Measurements from ENCODE around the gene PAX5.

PAX5 gene

DNA sequence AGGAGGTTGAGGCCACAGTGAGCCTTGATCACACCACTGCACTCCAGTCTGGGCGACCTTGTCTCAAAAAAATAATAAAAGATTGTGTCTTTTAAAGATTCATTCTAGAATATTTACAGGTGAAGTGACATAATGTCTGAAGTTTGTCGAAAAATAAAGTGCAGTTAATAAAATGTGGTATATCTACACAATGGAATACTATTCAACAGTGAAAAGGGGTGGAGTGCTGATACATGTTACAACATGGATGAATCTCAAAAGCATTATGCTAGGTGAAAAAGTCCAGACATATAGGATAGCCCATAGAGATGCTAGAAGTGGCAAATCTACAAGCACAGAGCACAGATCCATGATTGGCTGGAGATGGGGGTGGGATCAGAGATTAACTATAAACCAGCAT is 101.9 kb downstream of the PAX5 start:
- DNase-seq (ENCODE audit: low spot score): no peak

DNA sequence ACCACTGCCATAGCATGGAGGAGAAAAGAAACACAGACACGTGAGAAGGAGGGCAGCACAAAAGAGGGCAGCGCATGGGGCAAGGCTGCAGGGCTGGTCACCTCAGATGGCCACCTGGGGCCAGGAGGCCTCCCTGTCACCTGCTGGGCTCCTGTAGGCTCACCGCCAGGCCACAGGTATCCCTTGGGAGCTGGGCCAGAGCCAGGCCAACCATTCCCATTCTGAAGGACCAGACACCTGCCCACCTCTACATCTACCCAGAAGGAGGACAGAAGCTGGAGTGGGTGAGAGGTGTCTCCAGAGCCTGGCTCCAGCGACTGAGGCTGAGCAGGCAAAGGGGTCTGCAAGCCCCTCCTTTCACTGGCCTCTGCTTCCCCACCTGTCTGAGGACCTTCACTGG is 103.1 kb downstream of the PAX5 start:
- DNase-seq (ENCODE audit: low spot score): no peak

DNA sequence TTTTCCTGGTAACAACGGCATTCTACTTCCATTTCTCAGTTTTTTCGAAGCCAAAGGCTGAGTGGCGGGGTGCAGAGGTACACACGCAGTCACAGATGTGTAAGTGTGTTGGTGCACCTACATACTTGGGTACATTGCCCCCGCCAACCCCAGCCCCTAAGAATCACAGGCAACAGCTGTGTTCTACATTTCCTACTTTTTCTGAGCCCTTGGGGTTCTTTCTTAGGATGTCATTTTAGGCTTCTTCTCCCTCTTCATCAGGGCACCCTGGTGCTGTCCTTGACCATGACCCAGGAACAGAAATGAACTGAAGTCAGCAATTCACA is 104.8 kb downstream of the PAX5 start:
- DNase-seq (ENCODE audit: low spot score): no peak

DNA sequence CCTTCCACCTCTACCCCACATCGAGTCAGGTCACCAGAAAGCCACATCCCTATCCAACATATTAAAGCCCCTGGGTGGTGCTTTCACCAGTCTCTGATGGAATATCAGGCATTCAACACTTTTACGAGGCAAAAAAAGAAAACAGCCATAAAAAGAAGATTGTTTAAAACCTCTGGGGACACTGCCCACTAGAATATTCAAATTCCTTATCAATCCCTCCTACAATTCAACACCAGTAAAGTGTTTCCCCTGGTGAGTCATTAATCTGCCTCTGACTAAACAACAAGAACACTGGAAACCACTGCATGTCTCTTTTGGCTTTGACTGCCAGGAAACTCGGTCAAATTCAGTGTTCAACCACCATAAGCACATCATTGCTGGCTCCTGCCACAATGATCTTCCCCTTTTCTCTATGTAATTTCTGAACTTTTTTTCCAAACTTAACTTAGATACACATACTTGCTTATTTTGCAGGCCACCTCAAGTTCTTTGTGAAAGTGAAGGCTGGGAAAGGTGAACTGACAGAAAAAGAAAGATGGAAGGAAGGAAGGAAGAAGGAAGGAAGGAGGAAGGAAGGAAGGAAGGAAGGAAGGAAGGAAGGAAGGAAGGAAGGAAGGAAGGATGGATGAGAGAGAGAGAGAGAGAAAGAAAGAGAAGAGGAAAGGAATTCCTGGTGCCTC is 105.3 kb downstream of the PAX5 start:
- DNase-seq (ENCODE audit: low spot score): no peak

DNA sequence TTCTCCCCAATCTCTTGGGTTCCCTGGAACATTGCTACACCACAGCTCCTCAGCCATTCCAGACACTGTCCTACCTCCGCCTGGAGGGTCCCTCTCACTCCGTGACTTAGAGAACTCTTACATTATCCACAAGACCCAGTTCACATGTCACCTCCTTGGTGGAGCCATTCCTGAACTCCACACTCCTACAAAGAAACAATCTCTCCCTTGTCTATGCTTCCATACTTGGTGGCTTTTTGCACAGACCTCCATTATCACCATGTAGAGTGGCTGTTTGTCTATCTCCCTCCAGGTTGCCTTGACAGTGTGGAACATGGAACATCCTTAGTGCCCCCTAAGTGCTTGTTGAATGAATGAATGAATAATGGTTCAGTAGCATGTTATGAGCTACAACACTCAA is 105.9 kb downstream of the PAX5 start:
- no peak for DNase-seq (ENCODE audit: low spot score)

DNA sequence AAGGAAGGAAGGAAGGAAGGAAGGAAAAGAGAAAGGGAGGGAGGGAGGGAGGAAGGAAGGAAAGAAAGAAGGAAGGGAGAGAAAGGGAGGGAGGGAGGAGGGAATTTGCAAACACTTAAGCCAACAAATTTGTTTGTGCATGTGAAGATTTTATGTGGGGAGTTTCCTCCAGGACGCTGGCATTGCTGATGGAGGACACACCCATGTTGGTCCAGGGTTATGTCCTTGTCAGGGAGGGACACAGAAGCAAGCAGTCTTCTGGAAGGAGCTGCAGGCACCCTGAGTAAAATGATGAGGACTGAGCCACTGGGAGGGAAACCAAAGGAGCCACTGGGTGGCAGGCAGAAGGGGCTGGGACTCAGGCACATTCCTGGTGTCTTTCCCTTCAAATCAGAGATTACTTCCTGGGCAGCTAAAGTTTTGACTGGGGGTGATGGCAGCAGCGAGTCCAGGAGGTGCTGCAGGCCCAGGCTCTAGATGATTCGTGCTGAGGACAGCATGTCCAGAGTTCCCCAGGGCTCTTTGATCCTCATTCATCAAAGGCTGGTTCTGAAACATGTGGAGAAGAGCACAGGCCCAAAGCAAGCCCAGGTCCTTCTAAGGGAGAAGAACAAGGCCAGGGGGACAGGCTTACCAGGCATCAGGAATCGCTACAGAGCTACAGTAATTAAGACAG is 109.2 kb downstream of the PAX5 start:
- no peak for DNase-seq (ENCODE audit: low spot score)

DNA sequence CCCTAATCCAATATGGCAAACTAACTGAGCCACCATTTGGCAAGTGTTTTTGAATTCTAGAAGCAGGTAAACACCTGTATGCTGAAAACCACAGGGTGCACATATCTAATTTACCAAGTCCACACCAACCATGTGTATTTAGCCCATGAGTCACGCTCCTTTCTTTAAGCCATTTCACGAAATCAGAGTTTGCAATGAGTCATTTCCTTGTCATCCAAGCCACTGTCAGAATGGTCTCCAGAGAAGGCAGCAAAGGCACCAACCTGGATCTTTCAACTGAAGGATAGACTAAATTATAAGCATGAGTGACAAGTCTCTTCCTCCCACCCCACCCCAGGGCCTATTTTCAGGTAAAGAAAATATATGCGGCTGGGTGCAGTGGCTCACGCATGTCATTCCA is 110.0 kb downstream of the PAX5 start:
- no peak for DNase-seq (ENCODE audit: low spot score)

DNA sequence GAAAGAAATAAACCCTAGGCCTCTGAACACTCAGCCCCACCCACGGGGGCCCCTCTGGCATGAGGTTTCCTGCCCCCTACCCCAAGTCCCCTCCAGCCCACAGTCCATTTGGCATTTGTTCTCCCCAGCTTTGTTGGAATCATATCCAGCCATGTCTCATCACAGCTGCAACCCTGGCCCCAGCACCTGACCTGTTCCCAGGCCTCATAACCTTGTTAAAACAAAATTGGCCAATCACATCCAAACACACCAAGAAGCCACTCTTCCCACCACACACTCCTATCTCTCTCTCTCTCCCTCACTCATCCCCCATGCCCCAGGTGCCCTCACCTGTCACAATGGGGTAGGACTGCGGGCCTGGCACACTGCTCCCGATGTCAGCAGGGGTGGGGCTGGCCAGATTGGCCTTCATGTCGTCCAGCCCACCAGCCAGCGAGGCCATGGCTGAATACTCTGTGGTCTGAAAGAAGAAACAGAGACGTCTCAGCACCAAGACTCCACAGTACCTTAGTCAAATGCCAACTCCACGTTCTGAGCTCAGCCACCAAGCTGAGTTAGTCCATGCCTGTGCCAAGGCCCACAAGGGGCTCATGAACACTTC is 110.9 kb downstream of the PAX5 start:
- no peak for DNase-seq (ENCODE audit: low spot score)

DNA sequence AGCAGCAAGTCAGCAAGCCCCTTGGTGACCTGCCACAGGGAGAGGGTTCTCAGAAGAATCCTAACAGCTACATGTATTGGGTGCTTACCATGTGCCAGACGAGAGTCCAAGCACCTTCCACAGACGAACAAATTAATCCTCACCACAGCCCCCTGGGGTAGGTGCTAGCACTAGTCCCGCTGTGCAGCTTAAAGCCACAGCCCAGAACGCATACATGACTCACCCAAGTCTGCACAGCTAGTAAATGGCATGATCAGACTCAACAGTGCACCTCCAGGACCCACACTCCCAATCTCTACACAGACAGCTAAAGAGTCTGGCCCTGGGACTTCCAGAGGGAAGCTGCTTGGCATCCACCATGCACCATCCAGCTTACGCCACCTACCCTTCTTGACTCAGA is 111.5 kb downstream of the PAX5 start:
- no peak for DNase-seq (ENCODE audit: low spot score)

DNA sequence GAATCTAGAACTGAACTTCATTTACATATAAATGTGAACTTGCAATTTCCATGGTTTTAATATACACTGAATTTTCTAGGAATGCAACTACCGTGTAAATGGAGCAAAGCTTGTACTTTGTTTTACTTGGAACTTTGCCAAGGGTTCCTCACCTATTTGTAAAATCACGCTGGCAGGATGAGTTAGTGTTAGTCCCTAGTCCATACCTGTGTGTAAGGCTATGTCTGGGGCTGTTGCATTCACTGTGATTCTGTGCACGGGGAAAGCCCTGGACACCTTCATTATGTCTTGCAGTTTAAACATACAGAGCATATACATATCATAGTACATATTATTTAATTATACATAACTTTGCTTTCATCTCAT is 119.9 kb downstream of the PAX5 start:
- no peak for DNase-seq (ENCODE audit: low spot score)

DNA sequence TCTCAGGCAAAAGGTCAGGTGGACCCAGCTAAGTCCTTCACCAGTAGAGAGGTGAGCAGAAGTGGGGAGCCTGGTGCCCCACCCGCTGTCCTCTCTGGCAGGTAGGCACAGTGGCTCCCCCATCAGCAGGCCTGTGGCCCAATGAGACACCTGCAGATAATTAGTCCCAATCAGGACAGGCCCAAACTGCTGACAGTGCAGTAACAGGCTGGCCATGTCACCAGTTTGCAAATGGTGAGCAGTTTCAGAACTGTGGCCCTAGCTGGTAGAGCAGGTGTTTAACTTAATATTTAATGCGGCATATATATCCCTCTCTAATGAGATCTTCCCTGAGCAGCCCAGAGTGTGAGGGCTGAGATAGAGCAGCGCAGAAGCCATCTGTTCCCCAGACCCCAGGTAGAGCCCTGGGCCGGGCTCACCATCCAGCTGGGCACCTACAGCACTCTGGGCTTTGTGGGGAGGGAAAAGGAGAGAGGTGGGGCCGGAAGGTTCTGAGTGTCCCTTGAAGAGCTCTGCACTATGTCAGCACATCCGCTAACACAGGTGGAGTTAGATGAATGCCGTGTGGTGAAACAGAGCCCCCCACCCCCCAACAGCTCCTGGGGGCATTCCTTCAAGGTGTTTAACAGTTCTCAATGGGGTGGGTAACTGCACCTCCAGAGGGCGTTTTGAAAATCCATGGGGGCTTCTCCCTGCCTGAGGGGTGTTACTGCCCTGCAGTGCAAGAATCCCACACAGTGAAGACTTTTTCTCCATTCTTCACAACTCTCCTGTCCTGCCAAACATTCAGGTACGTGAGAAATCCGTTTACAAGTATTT is 120.5 kb downstream of the PAX5 start:
- no peak for DNase-seq (ENCODE audit: low spot score)

DNA sequence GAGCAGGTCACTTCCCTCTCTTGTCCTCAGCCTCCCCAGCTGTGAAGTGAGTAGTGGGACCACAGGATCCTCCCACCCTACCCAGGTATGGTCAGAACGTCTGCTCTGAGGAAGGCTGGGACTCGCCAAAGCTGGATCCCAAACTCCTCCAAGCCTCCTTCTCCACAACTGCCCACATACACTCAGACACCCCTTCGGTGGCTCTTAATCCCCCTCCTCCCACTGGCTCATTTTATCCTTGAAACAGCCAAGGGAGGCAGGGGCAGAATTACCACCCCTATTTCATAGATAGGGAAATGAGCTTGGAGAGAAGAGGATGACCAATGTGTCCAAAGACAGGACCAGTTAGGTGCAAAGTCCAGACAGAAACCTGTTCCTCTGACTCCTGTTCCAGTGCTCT is 121.4 kb downstream of the PAX5 start:
- no peak for DNase-seq (ENCODE audit: low spot score)

DNA sequence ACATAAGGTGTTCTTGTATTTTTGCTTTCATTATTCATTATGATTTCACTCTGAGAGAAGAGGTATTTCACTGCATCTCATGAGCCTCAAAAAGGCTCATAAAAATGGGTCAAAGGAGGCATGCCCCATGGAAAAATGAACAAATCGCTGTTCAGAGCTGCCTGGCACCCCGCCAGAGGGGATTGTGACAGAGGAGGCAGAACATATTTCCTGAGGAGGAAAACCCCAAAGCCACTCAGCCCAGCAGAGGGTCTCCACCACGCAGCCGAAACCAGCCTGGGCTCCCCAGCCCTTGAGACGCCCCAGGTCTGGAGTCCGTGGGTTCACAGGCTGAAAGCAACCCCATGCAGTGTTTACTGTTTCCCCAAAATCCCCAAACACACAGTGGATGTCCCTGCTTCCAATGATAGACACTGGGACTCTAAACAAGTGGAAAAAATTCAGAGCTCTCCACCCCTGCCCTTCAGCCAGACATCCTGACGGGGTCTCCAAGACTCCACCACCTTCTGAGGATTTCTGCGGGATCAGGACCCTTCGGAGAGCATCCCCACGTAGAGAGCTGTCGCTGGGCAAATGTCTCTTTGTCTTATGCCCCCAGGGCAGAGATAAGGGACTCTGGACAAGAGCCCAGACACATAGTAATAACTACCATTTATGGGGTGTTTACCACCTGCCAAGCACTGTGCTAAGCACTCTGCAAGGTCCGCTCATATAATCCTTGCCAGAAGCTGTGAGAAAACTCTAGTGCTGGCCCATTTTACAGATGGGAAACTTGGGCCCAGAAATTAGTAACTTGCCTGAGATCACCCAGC is 122.3 kb downstream of the PAX5 start:
- DNase-seq (ENCODE audit: low spot score): no peak

DNA sequence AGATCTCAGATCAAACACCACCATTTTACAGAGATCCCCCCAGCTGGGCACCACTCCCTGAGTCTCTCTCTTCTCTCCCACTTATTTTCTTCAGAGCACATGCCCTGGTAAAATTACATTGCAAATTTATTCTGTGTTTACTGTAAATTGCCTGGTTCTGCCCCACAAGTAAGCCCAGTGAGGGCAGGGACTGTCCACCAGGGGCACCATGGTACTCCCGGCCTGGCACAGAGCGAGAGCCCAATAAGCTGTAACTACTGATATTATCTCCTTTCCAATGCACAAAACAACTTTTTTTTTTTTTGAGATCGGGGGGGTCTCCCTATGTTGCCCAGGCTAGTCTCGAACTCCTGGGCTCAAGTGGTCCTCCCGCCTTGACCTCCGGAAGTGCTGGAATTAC is 123.0 kb downstream of the PAX5 start:
- no peak for DNase-seq (ENCODE audit: low spot score)

DNA sequence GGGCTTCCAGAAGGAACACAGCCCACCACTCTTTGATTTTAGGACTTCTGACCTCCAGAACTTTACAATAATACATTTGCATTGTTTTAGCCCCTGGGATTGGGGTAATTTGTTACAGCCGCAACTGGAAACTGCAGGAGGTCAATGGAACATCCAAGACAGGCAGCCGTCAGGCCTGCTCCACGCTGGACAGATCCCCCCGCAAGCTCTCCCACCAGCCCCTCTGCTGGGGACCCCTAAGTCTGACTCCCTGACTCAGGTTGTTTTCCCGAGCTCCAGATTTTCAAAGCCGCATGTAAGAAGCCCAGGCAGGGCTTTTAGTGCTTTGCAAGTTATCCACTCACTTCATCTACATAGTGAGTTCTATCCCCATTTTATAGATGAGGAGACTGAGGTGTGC is 127.6 kb downstream of the PAX5 start:
- DNase-seq (ENCODE audit: low spot score): no peak

DNA sequence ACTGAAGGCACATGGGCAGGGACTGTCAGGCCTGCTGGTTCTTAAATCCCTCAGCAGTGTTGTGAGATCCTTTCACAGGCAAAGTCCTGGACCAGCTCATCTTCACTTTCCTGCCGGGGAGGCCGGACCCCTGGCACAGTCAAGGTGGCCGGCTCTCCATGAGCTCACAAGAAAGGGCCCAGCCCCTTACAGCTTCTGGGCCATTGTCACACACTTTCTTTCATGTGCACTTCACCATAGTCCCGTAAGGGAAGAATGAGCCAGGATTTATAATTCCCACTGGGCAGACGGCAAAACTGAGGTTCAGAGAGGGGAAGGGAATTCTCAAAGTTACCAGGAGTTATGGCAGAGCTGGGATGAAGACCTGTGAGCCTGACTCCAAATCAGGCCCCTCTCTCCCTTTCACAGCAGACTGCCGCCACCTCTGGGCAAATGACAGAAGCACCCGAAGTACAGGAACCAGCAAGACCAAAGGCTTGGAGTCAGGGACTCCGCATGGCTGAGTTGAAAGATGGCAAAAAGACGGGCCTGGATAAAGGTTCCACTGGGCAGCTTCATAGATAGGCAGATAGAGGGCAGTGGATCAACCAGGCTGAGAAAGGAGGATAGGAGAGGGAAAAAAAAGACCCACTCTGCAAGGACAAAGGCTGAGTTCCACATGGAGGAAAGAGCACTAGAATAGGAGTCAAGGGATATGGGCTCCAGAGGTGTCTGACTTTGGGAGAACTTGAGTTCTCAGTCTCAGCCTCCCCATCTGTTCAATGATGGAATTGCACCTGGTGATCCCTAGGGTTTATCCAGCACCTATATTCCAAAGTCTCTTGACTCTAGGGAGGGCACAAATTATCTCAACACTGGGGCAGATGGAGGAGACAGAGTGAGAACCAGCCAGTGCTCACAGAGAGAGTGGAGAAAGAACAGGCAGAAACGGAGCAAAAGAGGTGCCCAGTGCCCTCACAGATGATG is 128.7 kb downstream of the PAX5 start:
- no peak for DNase-seq (ENCODE audit: low spot score)

DNA sequence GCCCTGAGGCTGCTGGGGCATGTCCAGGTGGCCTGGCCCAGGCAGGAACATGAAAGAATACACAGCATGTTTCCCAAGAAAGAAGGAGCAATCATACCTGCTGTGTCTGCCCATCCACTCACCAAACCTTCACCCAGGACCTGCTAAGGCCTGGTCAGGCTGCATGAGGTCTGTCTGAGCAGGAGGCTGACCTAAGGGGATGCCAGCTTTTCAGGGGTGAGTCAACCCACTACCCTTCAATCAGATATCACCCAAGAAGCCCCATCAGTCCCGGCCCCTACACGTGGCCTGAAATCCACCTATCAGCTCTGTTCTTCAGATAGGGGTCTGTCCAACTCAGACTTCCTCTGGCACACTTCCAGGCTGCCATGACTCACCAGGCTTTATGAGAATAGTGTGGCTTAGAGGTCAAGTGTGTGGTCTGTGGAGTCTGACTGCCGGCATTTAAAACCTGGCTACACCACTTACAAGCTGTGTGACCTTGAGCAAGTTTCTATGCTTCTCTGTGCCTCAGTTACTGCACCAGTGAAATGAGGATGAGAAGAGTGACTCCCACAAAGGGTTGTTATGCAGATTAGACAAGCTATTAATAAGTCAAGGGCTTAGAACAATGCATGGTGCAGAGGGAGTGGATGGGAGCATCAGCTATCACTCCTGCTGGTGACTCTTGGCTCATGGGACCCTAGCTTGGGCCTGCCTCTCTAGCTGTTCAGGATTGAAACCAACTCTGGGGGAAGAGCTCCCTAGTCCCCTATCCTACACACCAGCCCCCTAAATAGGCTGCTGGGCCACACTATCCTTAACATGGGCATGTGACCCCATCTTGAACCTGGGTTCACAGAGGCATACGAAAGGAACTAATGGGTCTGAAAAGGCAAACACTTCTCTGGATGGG is 130.3 kb downstream of the PAX5 start:
- DNase-seq (ENCODE audit: low spot score): no peak

DNA sequence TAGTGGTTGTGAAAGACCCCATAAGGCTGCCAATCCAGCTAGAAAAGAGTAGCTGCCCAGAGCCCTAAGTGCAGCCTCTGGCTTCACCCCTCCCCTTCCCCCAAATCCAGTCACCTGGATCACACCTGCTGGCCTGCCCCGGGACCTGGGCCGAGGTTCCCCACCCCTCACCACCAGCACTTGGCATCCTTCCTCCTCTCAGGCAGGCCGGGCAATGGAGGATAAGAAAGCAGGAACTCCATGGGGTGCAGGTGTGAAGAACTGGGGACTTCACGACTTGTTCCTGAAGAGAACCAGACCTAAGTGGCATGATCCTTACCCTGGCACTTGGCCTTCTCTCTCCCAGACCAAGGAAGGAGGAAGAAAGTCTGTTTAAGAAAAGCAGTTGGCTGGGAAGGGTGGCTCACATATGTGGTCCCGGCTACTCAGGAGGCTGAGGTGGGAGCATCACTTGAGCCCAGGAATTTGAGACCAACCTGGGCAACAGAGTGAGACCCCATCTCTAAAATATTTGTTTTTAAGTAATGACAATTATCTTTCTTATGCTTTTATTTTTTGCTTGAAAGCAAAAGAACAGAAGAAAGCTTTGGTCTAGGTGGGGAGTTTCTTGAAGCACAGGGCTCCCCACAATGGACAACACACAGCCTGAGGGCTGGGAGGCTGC is 131.1 kb downstream of the PAX5 start:
- no peak for DNase-seq (ENCODE audit: low spot score)

DNA sequence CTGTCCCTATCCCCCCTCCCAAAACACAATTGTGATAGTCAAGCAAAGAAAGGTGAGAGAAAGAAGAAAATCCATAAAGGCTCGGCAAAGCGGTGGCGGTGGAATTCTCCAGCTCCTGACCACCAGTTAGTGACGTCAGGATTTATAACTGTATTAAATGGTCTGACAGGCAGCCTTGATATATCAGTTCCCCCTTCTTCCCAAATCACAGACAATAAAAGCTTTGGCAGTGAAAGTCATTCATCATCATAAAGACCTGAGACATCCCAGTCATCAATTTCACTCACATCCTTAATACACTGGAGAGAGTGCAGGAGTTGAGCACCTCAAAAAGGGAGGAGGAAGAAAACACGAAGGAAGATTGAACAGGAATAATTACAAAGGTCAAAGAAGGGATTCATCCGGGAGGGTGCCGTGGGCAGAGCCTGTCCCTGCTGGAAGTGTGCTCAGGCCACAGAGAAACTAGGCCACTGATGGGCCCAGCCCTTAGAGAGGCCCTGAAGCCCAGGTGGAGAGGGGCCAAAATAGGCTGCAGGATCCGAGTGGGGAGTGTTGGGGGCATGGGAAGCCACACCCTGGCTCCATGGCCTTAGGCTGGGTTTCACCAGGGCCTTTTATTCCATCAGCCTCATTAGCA is 131.9 kb downstream of the PAX5 start:
- no peak for DNase-seq (ENCODE audit: low spot score)

All from CD4-positive, alpha-beta T cell treated with Interleukin-6 at 100 ng/mL for 8 hours (primary cell).